Gastrocnemius medialis (tissue), 4 donors: ENCODE measurements around the gene KRTAP4-9.
"Not testable (repeated sequence)": the region's sequence is repeated elsewhere in the genome, so short reads cannot be mapped to it uniquely, and the experiment has no call there.

ENCODE experiments used
- CTCF ChIP-seq, 5 experiments: fragments of 450-650 bp in 3 of 5; fragments of 200-600 bp in 2 of 5; sonication (generic) in 2 of 5; IDR thresholded peaks in 4 of 5; conservative IDR thresholded peaks in 1 of 5; 1 replicate in 4 of 5; 2 replicates in 1 of 5; pipeline ENCODE4 v1.5.1; 2016 to 2019; ENCODE audit warnings: antibody characterized with exemption in 5 of 5, mild to moderate bottlenecking in 3 of 5, moderate library complexity in 3 of 5
- POLR2A ChIP-seq, 2 donors: fragments of 450-650 bp; IDR thresholded peaks; one replicate each; pipeline ENCODE4 v1.6.1; 2017; ENCODE audit warnings: antibody characterized with exemption in 2 of 2, mild to moderate bottlenecking in 2 of 2, moderate library complexity in 2 of 2

DNA sequence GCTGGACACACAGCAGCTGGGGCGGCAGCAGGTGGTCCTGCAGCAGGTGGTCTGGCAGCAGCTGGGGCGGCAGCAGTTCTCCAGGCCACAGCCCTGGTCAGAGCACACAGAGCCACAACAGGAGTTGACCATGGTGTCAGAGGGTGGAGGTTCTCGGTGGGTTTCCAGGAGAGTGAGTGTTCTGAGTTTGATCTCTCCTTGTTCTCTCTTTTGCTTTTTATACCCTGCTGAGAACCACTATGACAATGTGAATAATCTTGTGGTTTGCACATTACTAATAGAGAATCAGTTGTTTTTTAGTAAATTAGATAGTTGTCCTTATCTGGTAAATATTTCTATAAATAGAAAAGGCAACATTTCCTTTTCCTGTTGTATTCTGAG is 18.8 kb downstream of the KRTAP4-9 start, which contains the start of gene KRTAP4-12:
- TF ChIP-seq POLR2A (IDR thresholded peaks at IDR 0.05); CTCF (IDR thresholded peaks at IDR 0.05 in 4 of 5, conservative IDR thresholded peaks at IDR 0.05 in 1 of 5): not testable (repeated sequence)
